Measurements from ENCODE around the gene TSPAN14.

DNA sequence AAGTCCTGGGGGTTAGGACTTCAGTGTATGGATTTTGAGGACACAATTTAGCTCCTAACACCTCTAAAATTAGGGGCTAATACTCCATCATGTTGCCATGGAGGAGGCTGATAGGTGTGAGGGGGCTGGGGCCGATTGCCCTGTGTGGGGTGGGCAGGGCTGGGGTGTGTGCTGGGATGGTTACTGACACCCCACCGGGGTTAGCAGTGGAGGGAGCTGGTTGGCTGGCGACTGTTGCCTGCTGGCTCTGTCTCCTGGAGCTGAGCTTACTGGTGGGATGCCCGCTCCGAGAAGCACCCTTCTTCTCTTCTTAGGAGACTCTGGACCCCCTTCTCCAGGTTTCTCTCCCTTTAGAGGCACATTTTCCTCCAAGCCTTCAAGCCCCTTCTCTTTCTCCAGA is 61.4 kb downstream of the TSPAN14 start:
- TF ChIP-seq SP4 (IDR thresholded peaks at IDR 0.05; ENCODE audit: low read length), result no peak
- TF ChIP-seq, protein P1, sequence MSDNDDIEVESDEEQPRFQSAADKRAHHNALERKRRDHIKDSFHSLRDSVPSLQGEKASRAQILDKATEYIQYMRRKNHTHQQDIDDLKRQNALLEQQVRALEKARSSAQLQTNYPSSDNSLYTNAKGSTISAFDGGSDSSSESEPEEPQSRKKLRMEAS (IDR thresholded peaks at IDR 0.05), result no peak
- TF ChIP-seq, protein P2, sequence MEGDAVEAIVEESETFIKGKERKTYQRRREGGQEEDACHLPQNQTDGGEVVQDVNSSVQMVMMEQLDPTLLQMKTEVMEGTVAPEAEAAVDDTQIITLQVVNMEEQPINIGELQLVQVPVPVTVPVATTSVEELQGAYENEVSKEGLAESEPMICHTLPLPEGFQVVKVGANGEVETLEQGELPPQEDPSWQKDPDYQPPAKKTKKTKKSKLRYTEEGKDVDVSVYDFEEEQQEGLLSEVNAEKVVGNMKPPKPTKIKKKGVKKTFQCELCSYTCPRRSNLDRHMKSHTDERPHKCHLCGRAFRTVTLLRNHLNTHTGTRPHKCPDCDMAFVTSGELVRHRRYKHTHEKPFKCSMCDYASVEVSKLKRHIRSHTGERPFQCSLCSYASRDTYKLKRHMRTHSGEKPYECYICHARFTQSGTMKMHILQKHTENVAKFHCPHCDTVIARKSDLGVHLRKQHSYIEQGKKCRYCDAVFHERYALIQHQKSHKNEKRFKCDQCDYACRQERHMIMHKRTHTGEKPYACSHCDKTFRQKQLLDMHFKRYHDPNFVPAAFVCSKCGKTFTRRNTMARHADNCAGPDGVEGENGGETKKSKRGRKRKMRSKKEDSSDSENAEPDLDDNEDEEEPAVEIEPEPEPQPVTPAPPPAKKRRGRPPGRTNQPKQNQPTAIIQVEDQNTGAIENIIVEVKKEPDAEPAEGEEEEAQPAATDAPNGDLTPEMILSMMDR (IDR thresholded peaks at IDR 0.05; ENCODE audit: control extremely low read depth in 1 of 3, insufficient read depth in 1 of 3, low read depth in 1 of 3, low read length in 3 of 3), result no peak
- TF ChIP-seq, protein P3, sequence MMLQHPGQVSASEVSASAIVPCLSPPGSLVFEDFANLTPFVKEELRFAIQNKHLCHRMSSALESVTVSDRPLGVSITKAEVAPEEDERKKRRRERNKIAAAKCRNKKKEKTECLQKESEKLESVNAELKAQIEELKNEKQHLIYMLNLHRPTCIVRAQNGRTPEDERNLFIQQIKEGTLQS (IDR thresholded peaks at IDR 0.05; ENCODE audit: insufficient read depth, low read depth, low read length), result no peak
- no peak for TF ChIP-seq RFX5 (IDR thresholded peaks at IDR 0.05; ENCODE audit: borderline replicate concordance, low read depth, low read length)
- TF ChIP-seq MAFK (IDR thresholded peaks at IDR 0.05; ENCODE audit: low read depth, low read length), result no peak
- TF ChIP-seq, protein P4, sequence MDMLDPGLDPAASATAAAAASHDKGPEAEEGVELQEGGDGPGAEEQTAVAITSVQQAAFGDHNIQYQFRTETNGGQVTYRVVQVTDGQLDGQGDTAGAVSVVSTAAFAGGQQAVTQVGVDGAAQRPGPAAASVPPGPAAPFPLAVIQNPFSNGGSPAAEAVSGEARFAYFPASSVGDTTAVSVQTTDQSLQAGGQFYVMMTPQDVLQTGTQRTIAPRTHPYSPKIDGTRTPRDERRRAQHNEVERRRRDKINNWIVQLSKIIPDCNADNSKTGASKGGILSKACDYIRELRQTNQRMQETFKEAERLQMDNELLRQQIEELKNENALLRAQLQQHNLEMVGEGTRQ (IDR thresholded peaks at IDR 0.05; ENCODE audit: low read length), result no peak
